GM18505 (cell line): ENCODE measurements around the gene LCE4A.
"Not testable (repeated sequence)": the region's sequence is repeated elsewhere in the genome, so short reads cannot be mapped to it uniquely, and the experiment has no call there.

Source experiments
- ATAC-seq: cut with Tn5 transposase; IDR thresholded peaks from one replicate; pipeline ENCODE4 v1.9.1; 2021; ENCODE audit not compliant: unreplicated experiment
- POLR2A ChIP-seq: IDR thresholded peaks from 4 replicates; pipeline ENCODE4 v1.6.1; 2011; ENCODE audit warnings: borderline replicate concordance; ENCODE audit not compliant: insufficient read depth, insufficient read length; ENCODE audit errors: extremely low read depth

The LCE4A gene

GRCh38 chr1:152707860-152708259 lies at the start of gene LCE4A:
LCE4A (plus strand) TSS chr1:152708160; CDS start chr1:152709076, 916 bp downstream.
- ATAC-seq: no peak
- TF ChIP-seq POLR2A: no peak

GRCh38 chr1:152658649-152659048 lies 49.3 kb upstream of the LCE4A start:
- ATAC-seq: no peak

GRCh38 chr1:152663098-152663497 lies 44.9 kb upstream of the LCE4A start, which contains the start of gene LCE2D:
LCE2D (plus strand) TSS chr1:152663380; CDS start chr1:152664106, 726 bp downstream.
- ATAC-seq: no peak
- TF ChIP-seq POLR2A: no peak

More at GRCh38 chr1:152658649-152659048, 49.3 kb upstream of the LCE4A start:
- no peak for TF ChIP-seq POLR2A

- not testable (repeated sequence) for ATAC-seq
Measured at GRCh38 chr1:152666171-152666570, 41.8 kb upstream of the LCE4A start.

- no peak for ATAC-seq
Measured at GRCh38 chr1:152667648-152668047, 40.3 kb upstream of the LCE4A start.

GRCh38 chr1:152673016-152673415 lies 34.9 kb upstream of the LCE4A start:
- no peak for ATAC-seq
- TF ChIP-seq POLR2A: no peak

More at GRCh38 chr1:152667648-152668047, 40.3 kb upstream of the LCE4A start:
- TF ChIP-seq POLR2A: no peak

- ATAC-seq: not testable (repeated sequence)
Measured at GRCh38 chr1:152674983-152675382, 33.0 kb upstream of the LCE4A start, which contains the start of gene LCE2C. LCE2C (plus strand) TSS chr1:152675279; CDS start chr1:152676016, 737 bp downstream.

- ATAC-seq: no peak
- no peak for TF ChIP-seq POLR2A
Measured at GRCh38 chr1:152679459-152679858, 28.5 kb upstream of the LCE4A start.

- TF ChIP-seq POLR2A: no peak
- no peak for ATAC-seq
Measured at GRCh38 chr1:152681616-152682015, 26.3 kb upstream of the LCE4A start.

GRCh38 chr1:152683846-152684245 lies 24.1 kb upstream of the LCE4A start:
- ATAC-seq: no peak

GRCh38 chr1:152685823-152686222 lies 22.1 kb upstream of the LCE4A start, which contains the start of gene LCE2B:
LCE2B (plus strand) TSS chr1:152686123; CDS start chr1:152686844, 721 bp downstream.
- not testable (repeated sequence) for ATAC-seq

More at GRCh38 chr1:152683846-152684245, 24.1 kb upstream of the LCE4A start:
- no peak for TF ChIP-seq POLR2A

- TF ChIP-seq POLR2A: no peak
- no peak for ATAC-seq
Measured at GRCh38 chr1:152697701-152698600, 10.0 kb upstream of the LCE4A start, which contains the start of gene LCE2A. LCE2A (plus strand) TSS chr1:152698345; CDS start chr1:152698902, 557 bp downstream.

- TF ChIP-seq POLR2A: no peak
- no peak for ATAC-seq
Measured at GRCh38 chr1:152699746-152700145, 8.2 kb upstream of the LCE4A start.

GRCh38 chr1:152718238-152718637 lies 10.3 kb downstream of the LCE4A start:
- ATAC-seq: no peak
- no peak for TF ChIP-seq POLR2A
